C4-2B (cell line): Measurements from ENCODE around the gene ZNF786.
"Not testable (repeated sequence)": the region's sequence is repeated elsewhere in the genome, so short reads cannot be mapped to it uniquely, and the experiment has no call there.

Experiments used
- CTCF ChIP-seq: fragments of 450-650 bp; conservative IDR thresholded peaks from 2 replicates; pipeline ENCODE4 v1.5.1; 2017; ENCODE audit warnings: mild to moderate bottlenecking
- ZFX ChIP-seq: fragments of 450-650 bp; IDR thresholded peaks from 2 replicates; pipeline ENCODE4 v1.6.1; 2017

GRCh38 chr7:149038641-149039040 lies 51.9 kb downstream of the ZNF786 start:
- not testable (repeated sequence) for TF ChIP-seq CTCF, ZFX
